Esophagus squamous epithelium (tissue), 4 donors: ENCODE results near the gene DSG4.

ENCODE experiments used
- POLR2A ChIP-seq, 4 donors: fragments of 450-650 bp; IDR thresholded peaks; one replicate each; pipeline ENCODE4 v1.6.1; 2017; ENCODE audit warnings: antibody characterized with exemption in 4 of 4, mild to moderate bottlenecking in 4 of 4, moderate library complexity in 3 of 4
- TF ChIP-seq, protein P1 (sequence below), 6 experiments: fragments of 450-650 bp in 4 of 6; fragments of 200-600 bp in 2 of 6; sonication (generic) in 2 of 6; IDR thresholded peaks; one replicate each; pipeline ENCODE4 v1.5.1; 2016 to 2019; ENCODE audit warnings: antibody characterized with exemption in 6 of 6, mild to moderate bottlenecking in 4 of 6, moderate library complexity in 4 of 6

DNA sequence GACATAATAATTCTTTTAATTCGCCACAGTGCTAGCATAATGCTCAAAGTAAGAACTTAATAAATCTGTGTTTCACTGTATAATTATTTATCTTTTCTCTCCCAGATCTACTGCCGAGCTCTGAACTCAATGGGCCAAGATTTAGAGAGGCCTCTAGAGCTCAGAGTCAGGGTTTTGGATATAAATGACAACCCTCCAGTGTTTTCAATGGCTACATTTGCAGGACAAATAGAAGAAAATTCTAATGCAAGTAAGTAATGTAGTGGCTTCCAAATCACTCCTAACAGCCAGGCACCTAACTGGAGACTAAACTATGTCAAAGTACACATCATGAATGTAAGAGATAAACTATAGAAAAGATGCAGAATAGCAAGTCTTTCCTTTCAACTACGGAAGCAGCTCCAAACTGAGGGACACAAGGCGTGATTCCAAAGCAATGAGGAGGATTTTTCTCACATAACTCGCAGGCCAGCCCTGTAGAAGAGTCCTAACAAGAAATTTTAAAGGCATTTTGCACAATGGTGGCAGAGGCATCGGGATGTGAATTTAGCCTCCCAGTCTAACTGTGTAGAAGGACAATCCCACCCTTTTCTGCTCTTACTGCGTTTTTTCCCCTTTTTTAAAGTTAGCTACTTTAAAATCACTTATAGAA lies 46.7 kb upstream of the DSG4 start:
- TF ChIP-seq, protein P1, sequence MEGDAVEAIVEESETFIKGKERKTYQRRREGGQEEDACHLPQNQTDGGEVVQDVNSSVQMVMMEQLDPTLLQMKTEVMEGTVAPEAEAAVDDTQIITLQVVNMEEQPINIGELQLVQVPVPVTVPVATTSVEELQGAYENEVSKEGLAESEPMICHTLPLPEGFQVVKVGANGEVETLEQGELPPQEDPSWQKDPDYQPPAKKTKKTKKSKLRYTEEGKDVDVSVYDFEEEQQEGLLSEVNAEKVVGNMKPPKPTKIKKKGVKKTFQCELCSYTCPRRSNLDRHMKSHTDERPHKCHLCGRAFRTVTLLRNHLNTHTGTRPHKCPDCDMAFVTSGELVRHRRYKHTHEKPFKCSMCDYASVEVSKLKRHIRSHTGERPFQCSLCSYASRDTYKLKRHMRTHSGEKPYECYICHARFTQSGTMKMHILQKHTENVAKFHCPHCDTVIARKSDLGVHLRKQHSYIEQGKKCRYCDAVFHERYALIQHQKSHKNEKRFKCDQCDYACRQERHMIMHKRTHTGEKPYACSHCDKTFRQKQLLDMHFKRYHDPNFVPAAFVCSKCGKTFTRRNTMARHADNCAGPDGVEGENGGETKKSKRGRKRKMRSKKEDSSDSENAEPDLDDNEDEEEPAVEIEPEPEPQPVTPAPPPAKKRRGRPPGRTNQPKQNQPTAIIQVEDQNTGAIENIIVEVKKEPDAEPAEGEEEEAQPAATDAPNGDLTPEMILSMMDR (IDR thresholded peaks at IDR 0.05), result no peak
- TF ChIP-seq POLR2A (IDR thresholded peaks at IDR 0.05), result no peak
